Esophagus muscularis mucosa (tissue), 4 donors: ENCODE data around the gene VDAC2. TPM values are rescaled to one million over a fixed set of nuclear protein-coding genes. Genes with fewer than 3 reads are reported as not detected.
A peak's percentile ranks its signal among the peaks of the same experiment; 100 is the strongest.

ENCODE experiments used
- DNase-seq: peaks from one replicate; pipeline ENCODE4 v3.0.0-alpha.2; 2017; ENCODE audit errors: extremely low spot score
- H3K27ac ChIP-seq, 4 donors: fragments of 200-600 bp; sonication (generic); replicated peaks in 1 of 4; 1 replicate in 3 of 4; 2 replicates in 1 of 4; pipeline ENCODE4 v1.5.1; 2016 to 2019; ENCODE audit warnings: mild to moderate bottlenecking in 1 of 4
- H3K27me3 ChIP-seq, 4 donors: fragments of 200-600 bp; sonication (generic); one replicate each; pipeline versions ENCODE4 v1.5.1 to v1.6.0; 2016 to 2019
- H3K36me3 ChIP-seq, 4 donors: fragments of 200-600 bp; sonication (generic); one replicate each; pipeline ENCODE4 v1.5.1; 2016 to 2019
- H3K4me1 ChIP-seq, 4 donors: fragments of 200-600 bp; sonication (generic); one replicate each; pipeline ENCODE4 v1.5.1; 2016 to 2019
- H3K4me3 ChIP-seq, 4 donors: fragments of 200-600 bp; sonication (generic); 1 replicate in 2 of 4; 2 replicates in 2 of 4; pipeline ENCODE4 v1.5.1; 2016 to 2019; ENCODE audit warnings: mild to moderate bottlenecking in 4 of 4, moderate library complexity in 1 of 4
- H3K9me3 ChIP-seq, 4 donors: fragments of 200-600 bp; sonication (generic); 1 replicate in 3 of 4; 2 replicates in 1 of 4; pipeline ENCODE4 v1.5.1; 2016 to 2019
- CTCF ChIP-seq, 3 experiments: fragments of 200-600 bp in 2 of 3; fragments of 450-650 bp in 1 of 3; sonication (generic) in 2 of 3; IDR thresholded peaks; one replicate each; pipeline ENCODE4 v1.5.1; 2017 to 2019; ENCODE audit warnings: antibody characterized with exemption in 3 of 3, mild to moderate bottlenecking in 2 of 3, moderate library complexity in 1 of 3
- EP300 ChIP-seq: sonication (generic); formaldehyde crosslinking; IDR thresholded peaks from one replicate; pipeline ENCODE4 v1.6.1; 2017; ENCODE audit warnings: antibody characterized with exemption
- POLR2A ChIP-seq: fragments of 450-650 bp; IDR thresholded peaks from one replicate; pipeline ENCODE4 v1.6.1; 2017; ENCODE audit warnings: antibody characterized with exemption, moderate library complexity, mild to moderate bottlenecking, low read depth
- POLR2AphosphoS5 ChIP-seq, 2 donors: sonication (generic); formaldehyde crosslinking; IDR thresholded peaks; one replicate each; pipeline ENCODE4 v1.6.1; 2017; ENCODE audit warnings: antibody characterized with exemption in 2 of 2
- WGBS: methylation state at CpG from one replicate; pipeline ENCODE4 v1.1.5; 2018; 5-methylcytosine and 5-hydroxymethylcytosine counted together
- intact Hi-C: fragments of 100-400 bp; cut with DNase I; formaldehyde crosslinking; loops from one replicate; pipeline ENCODE4 v1.15.1; 2023
- small RNA-seq, 3 donors: library from RNA; depleted of rRNA; stranded (forward); fragments of <200 nt; gene quantifications; one replicate each; pipeline ENCODE3, GENCODE V24; 2016
- total RNA-seq, 4 donors: library from RNA; depleted of rRNA; stranded (reverse); fragments of >200 nt; gene quantifications; one replicate each; pipeline versions ENCODE4 v1.1.0 to v1.2.1, GENCODE V29; 2016

The VDAC2 gene
- total RNA-seq, 4 donors from 2014 or later = 194 to 260 (median 234) TPM

GRCh38 chr10:75269605-75270004 is 59.0 kb downstream of the VDAC2 start:
- Histone ChIP-seq H3K36me3 (no peaks in the 10 kb centered on the region), H3K27ac (no peak overlapping the region), H3K4me1 (peaks cover 0 to 10% (median 7%) of the 10 kb centered on the region in 4 donors), H3K9me3 (no peaks in the 10 kb centered on the region), H3K4me3 (no peak overlapping the region), H3K27me3 (no peaks in the 10 kb centered on the region)
- TF ChIP-seq POLR2AphosphoS5 (IDR thresholded peaks at IDR 0.05) = no peak
- no peak for TF ChIP-seq EP300
- TF ChIP-seq CTCF (IDR thresholded peaks at IDR 0.05) = no peak
- TF ChIP-seq POLR2A = no peak
- no peak for DNase-seq
- WGBS = 96% methylated on average over 5 of the region's 5 CpGs
- intact Hi-C loops = no loop called here

GRCh38 chr10:75272094-75272493 is 61.5 kb downstream of the VDAC2 start:
- H3K36me3 ChIP-seq = no peaks in the 10 kb centered on the region
- intact Hi-C loops = no loop called here
- H3K27me3 ChIP-seq = no peaks in the 10 kb centered on the region
- H3K27ac ChIP-seq = no peak overlapping the region
- no peaks in the 10 kb centered on the region for H3K9me3 ChIP-seq
- no peak for DNase-seq
- WGBS = 98% methylated on average over 4 of the region's 5 CpGs
- H3K4me1 ChIP-seq = peaks cover 0 to 27% (median 21%) of the 10 kb centered on the region in 4 donors
- TF ChIP-seq POLR2AphosphoS5 (IDR thresholded peaks at IDR 0.05) (no peak), EP300 (no peak)
- no peak overlapping the region for H3K4me3 ChIP-seq

- intact Hi-C loops = no loop called here
- TF ChIP-seq EP300 (no peak), POLR2A (no peak), CTCF (IDR thresholded peaks at IDR 0.05) (no peak), POLR2AphosphoS5 (IDR thresholded peaks at IDR 0.05) (no peak)
- H3K9me3 ChIP-seq = no peaks in the 10 kb centered on the region
- H3K4me3 ChIP-seq = no peak overlapping the region
- H3K36me3 ChIP-seq = no peaks in the 10 kb centered on the region
- H3K27me3 ChIP-seq = no peaks in the 10 kb centered on the region
- DNase-seq = no peak
- WGBS = 50% methylated on average over 3 of the region's 7 CpGs
- peaks cover 0 to 27% (median 21%) of the 10 kb centered on the region in 4 donors for H3K4me1 ChIP-seq
- peak overlapping the region in 1 of 4 donors; percentile 11 for H3K27ac ChIP-seq
These were observed 62.3 kb downstream of the VDAC2 start for GRCh38 chr10:75272896-75273295.

- H3K9me3 ChIP-seq = no peaks in the 10 kb centered on the region
- intact Hi-C loops = no loop called here
- H3K27ac ChIP-seq = no peak overlapping the region
- no peaks in the 10 kb centered on the region for H3K27me3 ChIP-seq
- H3K36me3 ChIP-seq = no peaks in the 10 kb centered on the region
- DNase-seq = no peak
- 73% methylated on average over 45 of the region's 46 CpGs for WGBS
- H3K4me3 ChIP-seq = peak overlapping the region in 2 of 4 donors; percentile 18 to 21
- TF ChIP-seq EP300 (no peak), POLR2AphosphoS5 (IDR thresholded peaks at IDR 0.05) (no peak), POLR2A (no peak), CTCF (IDR thresholded peaks at IDR 0.05) (no peak)
- peaks cover 0 to 27% (median 21%) of the 10 kb centered on the region in 4 donors for H3K4me1 ChIP-seq
These were observed 65.7 kb downstream of the VDAC2 start for GRCh38 chr10:75276069-75276872.

DNA sequence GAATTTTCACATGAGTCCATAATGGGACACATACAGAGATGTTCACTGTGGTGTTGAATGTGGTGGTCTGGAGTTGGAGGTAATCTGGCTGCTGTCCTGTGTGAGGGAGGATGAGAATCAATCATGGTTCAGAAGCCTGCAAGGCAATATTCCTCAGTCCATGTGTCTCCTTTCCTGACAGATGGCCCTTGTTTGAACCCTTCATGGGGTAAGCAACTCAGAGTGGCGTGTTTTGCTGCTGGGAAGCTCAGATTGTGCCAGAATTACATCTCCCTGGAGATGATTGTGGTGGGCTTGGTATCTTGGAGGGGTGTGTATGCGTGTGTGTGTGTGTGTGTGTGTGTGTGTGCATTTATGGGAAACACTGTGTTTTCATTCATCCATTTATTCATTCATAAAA is 69.6 kb downstream of the VDAC2 start:
- no peaks in the 10 kb centered on the region for H3K36me3 ChIP-seq
- no peak overlapping the region for H3K27ac ChIP-seq
- no peak for DNase-seq
- intact Hi-C loops = no loop called here
- TF ChIP-seq EP300 = no peak
- TF ChIP-seq POLR2AphosphoS5 (IDR thresholded peaks at IDR 0.05) = no peak
- TF ChIP-seq CTCF (IDR thresholded peaks at IDR 0.05) = no peak
- no peak for TF ChIP-seq POLR2A
- peaks cover 15 to 35% (median 29%) of the 10 kb centered on the region in 4 donors for H3K4me1 ChIP-seq
- WGBS = 86% methylated on average over 1 of the region's 2 CpGs
- H3K4me3 ChIP-seq = no peak overlapping the region
- H3K9me3 ChIP-seq = no peaks in the 10 kb centered on the region
- no peaks in the 10 kb centered on the region for H3K27me3 ChIP-seq

Small RNAs within 50 kb of the gene (small RNA-seq; reads per million reads assigned to genes)
- gene HMGA1P5 (0 reads per million in 3 donors), gene RPL39P25 (0 reads per million in 3 donors)

Other genes starting within 250 kb of the VDAC2 start
- gene SAMD8, start 99.1 kb upstream of the VDAC2 start, total RNA-seq = 10 to 100 TPM; 19.0 to 28.0 (median 27.5) TPM
- 10 to 100 TPM; 23.7 to 44.5 (median 28.1) TPM for gene COMTD1, start 25.2 kb downstream of the VDAC2 start, total RNA-seq
- 100 to 1,000 TPM in 1 of 4 donors, 10 to 100 TPM in 3; 21.2 to 101 (median 65.1) TPM for gene ZNF503, start 191.0 kb downstream of the VDAC2 start, total RNA-seq
- 10 to 100 TPM; 14.3 to 34.9 (median 26.5) TPM for gene LRMDA, start 220.8 kb downstream of the VDAC2 start, total RNA-seq